H9 (cell line): ENCODE data around the gene MRPL23. TPM values are rescaled to one million over a fixed set of nuclear protein-coding genes. Genes with fewer than 3 reads are reported as not detected.

Experiments used
- DNase-seq: peaks from one replicate; pipeline ENCODE4 v3.0.0-alpha.2; 2017
- H2AFZ ChIP-seq: one replicate; pipeline ENCODE4 v1.6.1; 2013; ENCODE audit warnings: mild to moderate bottlenecking, low read length, control low read depth, moderate library complexity
- H2AK5ac ChIP-seq: 2 replicates; pipeline ENCODE4 v1.6.1; 2013; ENCODE audit warnings: low read length, control low read depth, mixed read lengths; ENCODE audit not compliant: insufficient read length
- H2BK120ac ChIP-seq: one replicate; pipeline ENCODE4 v1.6.1; 2013; ENCODE audit warnings: low read depth, mild to moderate bottlenecking, low read length, control low read depth, inconsistent platforms; ENCODE audit not compliant: poor library complexity, severe bottlenecking
- H2BK12ac ChIP-seq: 2 replicates; pipeline ENCODE4 v1.6.1; 2013; ENCODE audit warnings: low read length, control low read depth, mixed read lengths, low read depth; ENCODE audit not compliant: insufficient read length
- H2BK15ac ChIP-seq: 2 replicates; pipeline ENCODE4 v1.6.1; 2013; ENCODE audit warnings: low read depth, low read length, control low read depth
- H2BK20ac ChIP-seq: one replicate; pipeline ENCODE4 v1.6.1; 2013; ENCODE audit warnings: low read depth, mild to moderate bottlenecking, low read length, control low read depth, inconsistent platforms; ENCODE audit not compliant: poor library complexity, severe bottlenecking
- H2BK5ac ChIP-seq: 2 replicates; pipeline ENCODE4 v1.6.1; 2013; ENCODE audit warnings: low read length, control low read depth, mixed read lengths; ENCODE audit not compliant: insufficient read length
- H3K14ac ChIP-seq: 2 replicates; pipeline ENCODE4 v1.6.1; 2013; ENCODE audit warnings: low read length, control low read depth; ENCODE audit not compliant: insufficient read depth
- H3K18ac ChIP-seq: 2 replicates; pipeline ENCODE4 v1.6.1; 2013; ENCODE audit warnings: low read depth, mild to moderate bottlenecking, mixed read lengths, low read length, control low read depth; ENCODE audit not compliant: insufficient read length
- H3K23ac ChIP-seq: 2 replicates; pipeline ENCODE4 v1.6.1; 2013; ENCODE audit warnings: low read length, control low read depth, mixed read lengths, low read depth; ENCODE audit not compliant: insufficient read length
- H3K23me2 ChIP-seq: 2 replicates; pipeline ENCODE4 v1.6.1; 2013; ENCODE audit warnings: low read depth, mild to moderate bottlenecking, mixed read lengths, low read length, control low read depth; ENCODE audit not compliant: insufficient read length, poor library complexity, severe bottlenecking
- H3K27ac ChIP-seq: 2 replicates; pipeline ENCODE4 v1.5.1; 2013; ENCODE audit warnings: low read length, control low read depth, mixed read lengths, low read depth; ENCODE audit not compliant: insufficient read length
- H3K27me3 ChIP-seq: 2 replicates; pipeline ENCODE4 v1.6.1; 2013; ENCODE audit warnings: low read length, control low read depth, inconsistent platforms; ENCODE audit not compliant: insufficient read depth
- H3K4ac ChIP-seq: 2 replicates; pipeline ENCODE4 v1.6.1; 2013; ENCODE audit warnings: low read depth, mild to moderate bottlenecking, control low read depth, inconsistent platforms, low read length, moderate library complexity
- H3K4me1 ChIP-seq: 2 replicates; pipeline ENCODE4 v1.6.1; 2013; ENCODE audit warnings: low read length, control low read depth, inconsistent platforms; ENCODE audit not compliant: insufficient read depth
- H3K4me2 ChIP-seq: 2 replicates; pipeline ENCODE4 v1.6.1; 2013; ENCODE audit warnings: low read length, control low read depth, mixed read lengths; ENCODE audit not compliant: insufficient read length, insufficient read depth
- H3K56ac ChIP-seq: 2 replicates; pipeline ENCODE4 v1.6.1; 2013; ENCODE audit warnings: low read depth, mild to moderate bottlenecking, mixed read lengths, low read length, control low read depth; ENCODE audit not compliant: insufficient read length
- H3K79me1 ChIP-seq: 2 replicates; pipeline ENCODE4 v1.6.1; 2013; ENCODE audit warnings: low read depth, mild to moderate bottlenecking, moderate library complexity, low read length, control low read depth, inconsistent platforms; ENCODE audit not compliant: insufficient read depth, poor library complexity, severe bottlenecking
- H3K79me2 ChIP-seq: 2 replicates; pipeline ENCODE4 v1.6.1; 2013; ENCODE audit warnings: low read length, control low read depth, inconsistent platforms; ENCODE audit not compliant: insufficient read depth
- H3K9ac ChIP-seq: 2 replicates; pipeline ENCODE4 v1.6.1; 2013; ENCODE audit warnings: low read length, control low read depth, mixed read lengths; ENCODE audit not compliant: insufficient read length; ENCODE audit errors: extremely low read depth
- H3K9me3 ChIP-seq: one replicate; pipeline ENCODE4 v1.6.1; 2013; ENCODE audit warnings: low read depth, low read length, inconsistent platforms; ENCODE audit not compliant: control insufficient read depth
- H3T11ph ChIP-seq: one replicate; pipeline ENCODE4 v1.6.1; 2013; ENCODE audit warnings: mild to moderate bottlenecking, low read length, control low read depth, inconsistent platforms
- H4K20me1 ChIP-seq: one replicate; pipeline ENCODE4 v1.6.1; 2013; ENCODE audit not compliant: control insufficient read depth, insufficient read length, insufficient read depth
- H4K5ac ChIP-seq: 2 replicates; pipeline ENCODE4 v1.6.1; 2013; ENCODE audit warnings: low read depth, mild to moderate bottlenecking, mixed read lengths, low read length, control low read depth; ENCODE audit not compliant: insufficient read length
- H4K8ac ChIP-seq: replicated peaks from 2 replicates; pipeline ENCODE4 v1.6.1; 2013; ENCODE audit warnings: low read length, control low read depth, mixed read lengths, low read depth; ENCODE audit not compliant: insufficient read length
- H4K91ac ChIP-seq: 2 replicates; pipeline ENCODE4 v1.6.1; 2013; ENCODE audit warnings: low read depth, mild to moderate bottlenecking, moderate library complexity, mixed read lengths, low read length, control low read depth; ENCODE audit not compliant: insufficient read length
- H3K27ac Mint-ChIP-seq, 3 experiments: 2 replicates in 2 of 3; 3 replicates in 1 of 3; pipeline ENCODE4 v1.8.0; 2020 to 2021; ENCODE audit warnings: mixed read lengths in 3 of 3, mild to moderate bottlenecking in 1 of 3, moderate library complexity in 1 of 3
- H3K27me3 Mint-ChIP-seq: 2 replicates; pipeline ENCODE4 v1.8.0; 2021; ENCODE audit warnings: low read depth, mild to moderate bottlenecking, moderate library complexity, mixed read lengths
- H3K36me3 Mint-ChIP-seq, 3 experiments: 2 replicates in 2 of 3; 3 replicates in 1 of 3; pipeline ENCODE4 v1.8.0; 2020 to 2021; ENCODE audit warnings: low read depth in 3 of 3, mixed read lengths in 3 of 3; ENCODE audit not compliant: insufficient read depth in 1 of 3
- H3K4me1 Mint-ChIP-seq, 2 experiments: 2 replicates each; pipeline ENCODE4 v1.8.0; 2020; ENCODE audit warnings: mixed read lengths in 2 of 2
- H3K4me3 Mint-ChIP-seq, 2 experiments: 2 replicates in 1 of 2; 3 replicates in 1 of 2; pipeline ENCODE4 v1.8.0; 2020 to 2021; ENCODE audit warnings: mild to moderate bottlenecking in 2 of 2, mixed read lengths in 2 of 2, moderate library complexity in 1 of 2
- H3K9me3 Mint-ChIP-seq, 2 experiments: 2 replicates in 1 of 2; 3 replicates in 1 of 2; pipeline ENCODE4 v1.8.0; 2020; ENCODE audit warnings: mild to moderate bottlenecking in 2 of 2, mixed read lengths in 2 of 2, moderate library complexity in 1 of 2
- CTCF ChIP-seq: fragments of 200-600 bp; sonication (generic); conservative IDR thresholded peaks from 3 replicates; pipeline ENCODE4 v1.8.0; 2021; ENCODE audit warnings: antibody characterized with exemption, mild to moderate bottlenecking
- WGBS: extraction: QIAGEN DNeasy Blood & Tissue Kit; methylation state at CpG from one replicate; pipeline ENCODE4 v1.1.7; 2013; ENCODE audit warnings: missing lambda C conversion rate, low lambda C conversion rate, mixed read lengths; ENCODE audit not compliant: insufficient read length; ENCODE audit errors: extremely low coverage; 5-methylcytosine and 5-hydroxymethylcytosine counted together
- total RNA-seq: library from RNA; stranded (reverse); gene quantifications from 2 replicates; pipeline ENCODE4 v1.2.1, GENCODE V29; 2021

The MRPL23 gene
- total RNA-seq, 1 experiment from 2014 or later, result 67.3 TPM

- Histone ChIP-seq H2AFZ (no peak overlapping the region), H3K56ac (no peak overlapping the region), H2BK12ac (no peak overlapping the region), H4K91ac (no peak overlapping the region), H3K79me2 (no peaks in the 10 kb centered on the region), H3K14ac (no peak overlapping the region; the same call in 1 of the 2 replicates), H3K79me1 (no peaks in the 10 kb centered on the region), H3K23me2 (peaks cover 3% of the 10 kb centered on the region), H2AK5ac (no peak overlapping the region), H2BK15ac (no peak overlapping the region), H3K4me2 (no peak overlapping the region), H3K27me3 (no peaks in the 10 kb centered on the region), H3T11ph (no peak overlapping the region), H3K4me1 (no peaks in the 10 kb centered on the region), H2BK120ac (no peak overlapping the region), H3K27ac (no peak overlapping the region), H4K5ac (no peak overlapping the region), H3K23ac (no peak overlapping the region), H2BK20ac (no peak overlapping the region), H2BK5ac (no peak overlapping the region), H4K8ac (no peak overlapping the region), H3K18ac (no peak overlapping the region), H4K20me1 (no peaks in the 10 kb centered on the region), H3K4ac (no peak overlapping the region), H3K9me3 (no peaks in the 10 kb centered on the region), H3K9ac (no peak overlapping the region)
- no peak overlapping the region for H3K27ac Mint-ChIP-seq
- no peak for TF ChIP-seq CTCF
- no peaks in the 10 kb centered on the region; a peak in 1 of 5 replicates for H3K9me3 Mint-ChIP-seq
- H3K27me3 Mint-ChIP-seq, result peaks cover 20% of the 10 kb centered on the region
- H3K4me1 Mint-ChIP-seq, result peaks cover 0 to 9% of the 10 kb centered on the region in 2 experiments; a peak in 2 of 4 replicates
- H3K4me3 Mint-ChIP-seq, result no peak overlapping the region
- no peak for DNase-seq
- no CpG with 5 or more reads among the region's 33 CpGs for WGBS
- H3K36me3 Mint-ChIP-seq, result no peaks in the 10 kb centered on the region
Measured at GRCh38 chr11:1935156-1936071, 11.7 kb upstream of the MRPL23 start.
